ENCODE measurements around the gene LDLRAD3.
"Not testable (repeated sequence)": the region's sequence is repeated elsewhere in the genome, so short reads cannot be mapped to it uniquely, and the experiment has no call there.

LDLRAD3 gene

DNA sequence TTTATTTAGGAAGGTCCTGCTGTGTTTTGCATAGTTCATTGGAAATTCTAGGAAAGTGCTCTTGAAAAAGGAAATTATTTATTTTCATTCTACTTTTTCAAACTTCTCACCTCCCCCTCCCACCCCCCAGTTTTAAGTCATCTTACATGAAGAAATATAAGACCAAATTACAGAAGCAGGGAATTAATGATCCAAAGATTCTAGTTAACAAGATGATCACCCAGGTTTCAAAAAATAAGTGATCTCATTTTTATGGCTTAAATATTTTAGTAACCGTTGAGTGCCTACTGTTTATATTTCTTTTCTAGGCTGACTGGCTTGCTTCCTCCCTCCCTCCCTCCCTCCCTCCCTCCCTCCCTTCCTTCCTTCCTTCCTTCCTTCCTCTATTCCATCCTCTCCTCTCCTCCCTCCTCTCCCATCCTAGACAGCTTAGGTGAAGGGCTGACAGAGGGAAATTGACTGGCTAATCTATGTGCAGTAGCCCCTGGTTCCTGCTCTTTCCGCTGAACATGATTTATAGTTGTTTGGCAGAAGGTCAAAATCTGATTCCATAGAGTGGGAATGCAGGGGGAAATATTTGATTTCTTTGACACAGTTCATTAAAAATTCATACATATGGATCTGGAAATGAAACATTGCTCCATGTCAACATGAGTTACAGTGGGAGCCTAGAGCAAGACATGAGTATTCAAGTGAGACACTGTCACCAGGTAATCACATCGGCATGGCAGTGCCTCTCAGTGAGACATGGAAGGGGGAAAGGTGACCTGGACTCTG lies 221.9 kb downstream of the LDLRAD3 start:
- H3K36me3 ChIP-seq (ENCODE audit: insufficient read depth, low read length) = peaks cover 3% of the 10 kb centered on the region
- H3K4me2 ChIP-seq (ENCODE audit: low read length) = no peak overlapping the region
- no peaks in the 10 kb centered on the region for H3K27me3 ChIP-seq (ENCODE audit: control insufficient read depth, insufficient read depth, low read length)
- H3K9me3 ChIP-seq (replicated peaks; ENCODE audit: low read length) = no peaks in the 10 kb centered on the region
- peaks cover 9% of the 10 kb centered on the region for H3K4me1 ChIP-seq (ENCODE audit: control insufficient read depth, insufficient read depth, low read length)
- no peak overlapping the region for H3K9ac ChIP-seq (ENCODE audit: low read depth, low read length)
- H3K4me3 ChIP-seq (ENCODE audit: low read length) = no peak overlapping the region

- H3K4me2 ChIP-seq (ENCODE audit: low read length) = no peak overlapping the region
- H3K9ac ChIP-seq (ENCODE audit: low read depth, low read length) = no peak overlapping the region
- no peaks in the 10 kb centered on the region for H3K36me3 ChIP-seq (ENCODE audit: insufficient read depth, low read length)
- H3K4me3 ChIP-seq (ENCODE audit: low read length) = no peak overlapping the region
- H3K4me1 ChIP-seq (ENCODE audit: control insufficient read depth, insufficient read depth, low read length) = peaks cover 9% of the 10 kb centered on the region
- no peaks in the 10 kb centered on the region for H3K27me3 ChIP-seq (ENCODE audit: control insufficient read depth, insufficient read depth, low read length)
- no peaks in the 10 kb centered on the region for H3K9me3 ChIP-seq (replicated peaks; ENCODE audit: low read length)
Measured at GRCh38 chr11:36167073-36167472, 223.2 kb downstream of the LDLRAD3 start.

GRCh38 chr11:36167729-36168128 lies 223.9 kb downstream of the LDLRAD3 start:
- Histone ChIP-seq H3K27me3 (ENCODE audit: control insufficient read depth, insufficient read depth, low read length) (no peaks in the 10 kb centered on the region), H3K4me1 (ENCODE audit: control insufficient read depth, insufficient read depth, low read length) (peaks cover 9% of the 10 kb centered on the region), H3K4me2 (ENCODE audit: low read length) (no peak overlapping the region), H3K9ac (ENCODE audit: low read depth, low read length) (no peak overlapping the region), H3K4me3 (ENCODE audit: low read length) (no peak overlapping the region), H3K36me3 (ENCODE audit: insufficient read depth, low read length) (no peaks in the 10 kb centered on the region), H3K9me3 (replicated peaks; ENCODE audit: low read length) (no peaks in the 10 kb centered on the region)

DNA sequence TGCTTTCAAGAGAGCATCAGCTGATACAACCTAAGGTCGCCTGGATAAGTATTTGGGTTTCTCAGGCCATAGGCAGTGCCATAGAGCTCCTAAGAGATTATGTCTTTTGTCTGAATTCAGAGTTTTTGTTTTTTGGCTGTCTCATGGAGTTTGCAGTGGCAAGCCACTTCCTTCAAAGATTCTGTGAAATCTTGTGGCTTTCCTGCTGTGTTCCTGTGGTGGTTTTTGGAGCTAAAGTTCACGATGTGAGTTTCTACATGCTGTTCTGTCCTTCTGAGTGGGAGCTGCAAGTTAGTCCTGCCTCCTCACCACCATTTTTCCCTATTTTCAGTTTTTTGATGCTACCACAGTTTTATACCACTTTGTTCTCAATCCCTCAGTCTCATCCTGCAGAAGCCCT lies 234.0 kb downstream of the LDLRAD3 start:
- Histone ChIP-seq H3K4me3 (ENCODE audit: low read length) (no peak overlapping the region), H3K9me3 (replicated peaks; ENCODE audit: low read length) (no peaks in the 10 kb centered on the region), H3K27me3 (ENCODE audit: control insufficient read depth, insufficient read depth, low read length) (no peaks in the 10 kb centered on the region), H3K4me2 (ENCODE audit: low read length) (no peak overlapping the region), H3K9ac (ENCODE audit: low read depth, low read length) (no peak overlapping the region), H3K36me3 (ENCODE audit: insufficient read depth, low read length) (no peaks in the 10 kb centered on the region), H3K4me1 (ENCODE audit: control insufficient read depth, insufficient read depth, low read length) (no peaks in the 10 kb centered on the region)

- H3K27me3 ChIP-seq (ENCODE audit: control insufficient read depth, insufficient read depth, low read length) = no peaks in the 10 kb centered on the region
- H3K4me2 ChIP-seq (ENCODE audit: low read length) = peak overlapping the region; percentile 30
- no peak overlapping the region for H3K4me3 ChIP-seq (ENCODE audit: low read length)
- H3K4me1 ChIP-seq (ENCODE audit: control insufficient read depth, insufficient read depth, low read length) = peaks cover 12% of the 10 kb centered on the region
- H3K9me3 ChIP-seq (replicated peaks; ENCODE audit: low read length) = no peaks in the 10 kb centered on the region
- no peak overlapping the region for H3K9ac ChIP-seq (ENCODE audit: low read depth, low read length)
- H3K36me3 ChIP-seq (ENCODE audit: insufficient read depth, low read length) = no peaks in the 10 kb centered on the region
Measured at GRCh38 chr11:36186340-36187175, 242.7 kb downstream of the LDLRAD3 start.

- Histone ChIP-seq H3K9ac (ENCODE audit: low read depth, low read length) (no peak overlapping the region), H3K27me3 (ENCODE audit: control insufficient read depth, insufficient read depth, low read length) (no peaks in the 10 kb centered on the region), H3K4me3 (ENCODE audit: low read length) (no peak overlapping the region), H3K36me3 (ENCODE audit: insufficient read depth, low read length) (no peaks in the 10 kb centered on the region), H3K9me3 (replicated peaks; ENCODE audit: low read length) (no peaks in the 10 kb centered on the region), H3K4me2 (ENCODE audit: low read length) (no peak overlapping the region), H3K4me1 (ENCODE audit: control insufficient read depth, insufficient read depth, low read length) (peaks cover 12% of the 10 kb centered on the region)
Measured at GRCh38 chr11:36187622-36188021, 243.8 kb downstream of the LDLRAD3 start.

DNA sequence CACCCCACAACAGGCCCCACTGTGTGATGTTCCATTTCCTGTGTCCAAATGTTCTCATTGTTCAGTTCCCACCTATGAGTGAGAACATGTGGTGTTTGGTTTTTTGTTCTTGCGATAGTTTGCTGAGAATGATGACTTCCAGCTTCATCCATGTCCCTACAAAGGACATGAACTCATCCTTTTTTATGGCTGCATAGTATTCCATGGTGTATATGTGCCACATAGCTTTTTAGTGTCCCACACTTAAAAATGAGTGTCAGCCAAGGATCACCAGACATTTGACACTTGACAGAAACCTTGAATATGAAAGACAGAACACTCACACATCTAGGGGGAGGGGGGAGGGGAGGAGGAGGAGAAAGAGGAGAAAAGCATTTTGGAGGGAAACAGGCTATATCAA lies 245.9 kb downstream of the LDLRAD3 start:
- H3K9me3 ChIP-seq (replicated peaks; ENCODE audit: low read length); H3K4me2 ChIP-seq (ENCODE audit: low read length); H3K4me3 ChIP-seq (ENCODE audit: low read length); H3K9ac ChIP-seq (ENCODE audit: low read depth, low read length); H3K36me3 ChIP-seq (ENCODE audit: insufficient read depth, low read length); H3K27me3 ChIP-seq (ENCODE audit: control insufficient read depth, insufficient read depth, low read length): not testable (repeated sequence)
- peaks cover 12% of the 10 kb centered on the region for H3K4me1 ChIP-seq (ENCODE audit: control insufficient read depth, insufficient read depth, low read length)

GRCh38 chr11:36191941-36192340 lies 248.1 kb downstream of the LDLRAD3 start:
- no peaks in the 10 kb centered on the region for H3K4me1 ChIP-seq (ENCODE audit: control insufficient read depth, insufficient read depth, low read length)
- no peak overlapping the region for H3K9ac ChIP-seq (ENCODE audit: low read depth, low read length)
- H3K9me3 ChIP-seq (replicated peaks; ENCODE audit: low read length) = no peaks in the 10 kb centered on the region
- no peak overlapping the region for H3K4me3 ChIP-seq (ENCODE audit: low read length)
- H3K27me3 ChIP-seq (ENCODE audit: control insufficient read depth, insufficient read depth, low read length) = no peaks in the 10 kb centered on the region
- no peak overlapping the region for H3K4me2 ChIP-seq (ENCODE audit: low read length)
- H3K36me3 ChIP-seq (ENCODE audit: insufficient read depth, low read length) = no peaks in the 10 kb centered on the region

- no peak overlapping the region for H3K4me2 ChIP-seq (ENCODE audit: low read length)
- peaks cover 2% of the 10 kb centered on the region for H3K36me3 ChIP-seq (ENCODE audit: insufficient read depth, low read length)
- no peak overlapping the region for H3K9ac ChIP-seq (ENCODE audit: low read depth, low read length)
- no peak overlapping the region for H3K4me3 ChIP-seq (ENCODE audit: low read length)
- no peaks in the 10 kb centered on the region for H3K27me3 ChIP-seq (ENCODE audit: control insufficient read depth, insufficient read depth, low read length)
- H3K4me1 ChIP-seq (ENCODE audit: control insufficient read depth, insufficient read depth, low read length) = no peaks in the 10 kb centered on the region
- no peaks in the 10 kb centered on the region for H3K9me3 ChIP-seq (replicated peaks; ENCODE audit: low read length)
Measured at GRCh38 chr11:36192425-36193289, 248.8 kb downstream of the LDLRAD3 start.

DNA sequence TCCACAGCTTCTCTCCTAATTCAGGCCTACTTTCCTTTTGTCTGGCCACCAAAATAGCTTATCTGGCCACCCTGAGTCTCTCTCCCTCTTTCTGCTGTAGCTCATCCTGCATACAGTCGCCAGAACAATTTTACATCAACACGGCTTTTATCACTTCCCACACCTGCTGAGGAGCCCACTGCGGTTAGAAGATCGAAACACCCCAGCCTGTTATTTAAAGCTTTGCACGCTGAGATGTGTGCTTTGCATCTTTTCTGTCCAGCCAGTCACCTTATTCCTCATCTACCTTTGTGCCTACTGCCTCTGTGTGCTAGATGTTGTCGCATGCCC lies 249.4 kb downstream of the LDLRAD3 start:
- no peaks in the 10 kb centered on the region for H3K9me3 ChIP-seq (replicated peaks; ENCODE audit: low read length)
- peaks cover 6% of the 10 kb centered on the region for H3K36me3 ChIP-seq (ENCODE audit: insufficient read depth, low read length)
- no peak overlapping the region for H3K4me3 ChIP-seq (ENCODE audit: low read length)
- no peaks in the 10 kb centered on the region for H3K27me3 ChIP-seq (ENCODE audit: control insufficient read depth, insufficient read depth, low read length)
- no peak overlapping the region for H3K9ac ChIP-seq (ENCODE audit: low read depth, low read length)
- no peaks in the 10 kb centered on the region for H3K4me1 ChIP-seq (ENCODE audit: control insufficient read depth, insufficient read depth, low read length)
- H3K4me2 ChIP-seq (ENCODE audit: low read length) = no peak overlapping the region

DNA sequence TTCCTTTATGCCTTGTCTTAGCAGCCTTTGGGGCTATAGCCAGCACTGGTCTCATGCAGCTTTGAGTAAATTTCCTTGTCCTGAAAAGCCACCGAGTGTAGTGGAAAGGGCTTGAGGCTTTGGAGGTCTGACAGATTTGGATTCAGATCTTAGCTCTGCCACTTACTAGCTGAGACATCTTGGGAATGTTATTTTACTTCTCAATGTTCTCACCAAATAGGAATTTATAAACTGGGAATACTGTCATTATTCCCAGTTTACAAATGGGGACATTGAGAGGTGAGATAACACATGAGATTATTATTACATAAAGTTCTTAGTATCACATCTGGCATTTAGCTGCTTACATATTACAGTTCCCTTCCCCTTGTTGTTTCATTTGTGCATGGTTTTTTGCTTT lies 249.9 kb downstream of the LDLRAD3 start:
- H3K4me1 ChIP-seq (ENCODE audit: control insufficient read depth, insufficient read depth, low read length) = no peaks in the 10 kb centered on the region
- H3K9ac ChIP-seq (ENCODE audit: low read depth, low read length) = no peak overlapping the region
- H3K36me3 ChIP-seq (ENCODE audit: insufficient read depth, low read length) = peaks cover 11% of the 10 kb centered on the region
- H3K4me2 ChIP-seq (ENCODE audit: low read length) = no peak overlapping the region
- H3K4me3 ChIP-seq (ENCODE audit: low read length) = no peak overlapping the region
- H3K27me3 ChIP-seq (ENCODE audit: control insufficient read depth, insufficient read depth, low read length) = no peaks in the 10 kb centered on the region
- H3K9me3 ChIP-seq (replicated peaks; ENCODE audit: low read length) = no peaks in the 10 kb centered on the region
